ENCODE data around the gene ITGB5.

The ITGB5 gene

DNA sequence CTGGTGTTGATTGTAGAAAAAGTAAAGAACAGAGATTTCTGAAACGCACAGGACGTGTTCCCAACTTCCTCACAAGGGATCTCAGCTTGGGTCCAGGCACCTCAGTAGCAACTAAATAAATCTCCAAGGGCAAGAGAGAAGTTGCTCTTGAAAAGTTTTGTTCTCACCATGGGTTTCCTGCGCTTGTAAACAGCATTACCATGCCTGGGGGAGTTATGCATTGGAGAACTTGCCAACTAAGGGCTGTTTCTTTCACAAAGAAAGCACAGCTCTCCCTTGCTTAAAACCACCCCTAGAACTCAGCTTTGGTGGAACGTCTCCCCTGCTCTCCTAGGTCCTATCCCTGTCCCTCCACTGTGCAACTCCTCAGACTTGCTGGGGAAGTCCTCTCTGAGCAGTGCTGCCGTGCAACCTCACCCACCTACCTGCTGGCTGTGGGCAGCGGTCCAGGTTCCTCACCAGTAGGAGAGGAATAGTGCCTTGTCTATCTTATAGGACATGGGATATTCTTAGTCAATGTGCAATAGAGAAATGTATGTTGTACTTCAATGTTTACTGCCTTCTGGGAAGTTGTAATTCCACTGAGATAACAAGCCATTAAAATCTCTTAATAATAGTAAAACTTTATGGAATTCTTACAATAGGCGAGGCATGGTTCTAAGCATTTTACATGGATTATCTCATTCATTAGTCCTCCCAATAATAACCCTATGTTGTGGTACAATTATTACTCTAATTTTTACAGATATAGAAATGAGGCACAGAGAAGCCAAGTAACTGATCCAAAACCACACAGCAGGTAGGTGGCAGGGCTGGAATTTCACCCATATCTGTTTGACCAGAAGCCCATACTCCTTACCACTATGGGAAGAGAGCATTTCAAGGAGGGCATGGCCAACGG, 105.4 kb downstream of the ITGB5 start:
- DNase-seq, result no peak

DNA sequence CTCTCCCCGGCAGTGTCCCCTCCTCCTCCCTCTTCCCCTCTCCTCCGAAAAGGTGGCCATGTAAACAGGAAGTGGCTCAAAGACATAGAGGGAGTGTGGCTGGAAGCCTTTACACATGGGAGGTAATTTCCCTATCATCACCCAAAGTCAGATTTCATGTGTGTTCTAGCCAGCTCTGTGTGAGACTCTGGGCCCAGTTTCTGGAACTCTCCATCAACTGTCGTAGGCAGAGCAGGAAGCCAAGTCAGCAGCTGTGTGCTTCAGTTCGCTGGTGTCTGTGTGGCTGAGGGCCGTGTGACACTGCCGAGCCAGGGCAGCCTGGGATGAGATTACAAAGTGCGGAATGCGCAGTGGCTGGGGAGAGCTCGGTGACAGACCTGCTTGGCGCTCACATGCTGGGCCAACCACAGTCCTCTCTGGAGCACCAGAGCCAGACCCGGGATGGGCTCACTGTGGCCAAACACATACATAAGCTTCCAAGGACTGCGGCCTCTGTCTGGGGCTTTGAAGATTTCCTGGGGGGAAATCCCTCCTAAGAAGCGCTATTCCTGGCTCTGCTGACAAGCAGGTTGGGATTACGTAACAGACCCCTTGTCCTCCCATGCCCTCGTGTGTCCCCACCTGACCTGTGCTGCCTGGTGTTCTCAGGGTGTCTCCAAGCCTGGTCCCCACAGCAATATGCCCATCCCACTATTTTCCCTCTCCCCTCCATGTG, 106.2 kb downstream of the ITGB5 start:
- no peak for DNase-seq

GRCh38 chr3:124780356-124780755, 106.8 kb downstream of the ITGB5 start:
- no peak for DNase-seq

GRCh38 chr3:124779751-124780191, 107.4 kb downstream of the ITGB5 start:
- no peak for DNase-seq

DNA sequence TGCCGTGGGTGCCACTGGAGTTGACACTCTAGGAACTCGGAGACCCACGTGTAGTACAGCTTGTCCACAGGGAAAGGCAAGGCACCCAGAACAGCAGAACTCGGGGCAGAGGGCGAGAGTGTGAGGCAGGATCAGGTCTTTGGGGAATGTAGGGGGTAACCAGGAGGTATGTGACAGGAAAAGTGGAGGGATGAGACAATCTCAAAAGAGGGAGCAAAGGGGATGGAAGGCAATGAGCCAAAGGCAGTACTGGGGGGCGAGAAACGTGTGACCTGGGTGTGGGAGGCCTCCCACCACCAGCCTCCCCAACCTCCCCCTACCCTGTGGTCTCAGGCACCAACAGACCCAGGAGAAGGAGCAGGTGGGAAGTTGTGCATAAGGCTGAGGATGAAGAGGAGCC, 108.0 kb downstream of the ITGB5 start:
- no peak for DNase-seq

GRCh38 chr3:124777762-124778470, 109.2 kb downstream of the ITGB5 start:
- no peak for DNase-seq

DNA sequence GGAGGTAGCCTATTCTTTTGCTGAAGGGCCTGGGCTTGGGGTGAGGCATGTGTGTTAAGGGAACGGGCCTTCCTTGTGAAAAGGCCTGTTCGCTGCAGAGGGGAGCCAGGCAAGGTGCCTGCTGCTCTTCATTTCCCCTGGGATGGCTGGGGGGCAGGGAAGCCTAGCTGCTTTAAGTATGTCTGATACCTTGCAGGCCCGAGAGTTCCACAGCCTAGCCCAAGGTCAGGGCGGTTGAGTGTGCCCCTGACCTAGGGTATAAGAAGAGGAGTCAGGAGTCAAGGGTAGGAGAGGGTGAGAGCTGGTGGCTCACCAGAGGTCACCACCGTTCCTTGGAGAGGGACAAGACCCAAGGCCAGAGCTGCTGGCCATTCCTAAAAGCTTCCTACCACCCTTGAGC, 110.3 kb downstream of the ITGB5 start:
- DNase-seq, result no peak

GRCh38 chr3:124775877-124776276, 111.3 kb downstream of the ITGB5 start:
- DNase-seq, result no peak

- DNase-seq, result no peak
Measured at GRCh38 chr3:124774841-124775402, 112.2 kb downstream of the ITGB5 start.

- DNase-seq, result no peak
Measured at GRCh38 chr3:124774327-124774718, 112.8 kb downstream of the ITGB5 start.

- no peak for DNase-seq
Measured at GRCh38 chr3:124773351-124774326, 113.5 kb downstream of the ITGB5 start.

- DNase-seq, result no peak
Measured at GRCh38 chr3:124772081-124772831, 114.9 kb downstream of the ITGB5 start.

DNA sequence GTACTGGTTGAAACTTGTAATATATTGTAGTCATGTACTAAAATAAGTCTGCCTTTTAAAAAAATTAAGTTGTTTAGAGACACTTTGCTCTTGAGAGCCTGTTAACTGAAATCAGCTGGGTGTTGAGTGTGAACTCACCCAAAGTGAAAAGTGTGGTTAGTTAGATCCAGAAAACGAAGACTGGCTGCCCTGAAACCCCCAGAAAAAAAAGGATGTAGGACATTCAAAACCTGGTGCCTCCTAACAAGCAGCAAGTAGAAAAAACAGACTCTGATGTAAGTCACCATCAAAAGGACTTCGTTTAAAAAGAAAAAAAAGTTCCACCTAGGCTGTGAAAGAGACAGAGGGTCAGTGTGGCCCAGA, 116.1 kb downstream of the ITGB5 start:
- DNase-seq, result no peak

DNA sequence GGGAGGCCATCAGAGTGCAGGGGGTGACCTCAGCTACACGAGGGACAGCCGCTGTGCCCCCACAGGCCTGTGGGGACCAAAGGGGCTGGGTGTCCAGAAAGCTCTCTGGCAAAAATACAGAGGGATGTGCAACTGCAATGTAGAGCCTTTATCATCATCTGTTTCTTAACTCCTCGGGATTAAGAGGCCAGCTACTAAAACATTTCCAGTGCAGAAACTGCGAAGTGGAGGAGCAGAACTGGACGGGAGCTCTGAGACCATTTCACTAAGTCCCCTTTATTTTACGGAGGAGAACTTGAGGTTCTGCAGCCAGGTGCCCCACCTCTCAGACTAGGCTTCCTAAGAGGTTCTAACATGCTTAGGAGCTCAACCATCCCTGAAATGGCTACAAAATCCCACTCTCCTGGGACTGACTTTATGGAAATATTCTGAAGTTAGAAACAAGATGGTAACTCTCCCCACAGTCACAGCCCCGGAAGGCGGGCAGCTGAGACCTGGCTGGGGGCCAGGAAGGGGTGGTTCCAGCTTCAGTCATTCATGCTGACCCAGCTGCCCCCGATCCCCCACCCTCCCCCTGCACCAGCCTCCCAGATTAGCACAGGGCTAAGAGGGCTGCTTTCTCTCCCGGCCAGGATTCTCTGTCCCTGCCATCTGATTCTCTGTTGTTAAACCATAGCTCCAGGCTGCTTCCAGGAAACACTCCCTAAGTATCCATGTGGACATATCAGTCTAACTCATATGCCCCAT, 116.7 kb downstream of the ITGB5 start:
- no peak for DNase-seq

DNA sequence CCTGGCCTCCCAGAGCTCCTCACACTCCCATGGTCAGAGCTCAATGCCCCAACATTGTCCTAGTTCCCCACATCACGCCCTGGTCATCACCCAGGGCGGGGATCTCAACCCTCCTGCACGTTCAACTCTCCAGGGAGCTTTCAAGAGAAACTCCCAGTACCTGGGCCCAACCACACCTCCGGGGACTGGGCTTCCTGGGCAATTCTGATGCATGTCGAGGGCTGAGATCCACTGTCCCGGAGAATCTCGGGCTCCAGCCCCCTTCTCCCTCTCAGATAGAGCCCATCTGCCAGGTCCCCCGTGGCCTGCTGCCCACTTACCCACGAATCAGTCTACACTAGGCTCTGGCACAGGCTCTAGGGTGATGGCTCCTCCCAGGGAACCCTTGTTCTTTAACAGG, 117.7 kb downstream of the ITGB5 start:
- no peak for DNase-seq

DNA sequence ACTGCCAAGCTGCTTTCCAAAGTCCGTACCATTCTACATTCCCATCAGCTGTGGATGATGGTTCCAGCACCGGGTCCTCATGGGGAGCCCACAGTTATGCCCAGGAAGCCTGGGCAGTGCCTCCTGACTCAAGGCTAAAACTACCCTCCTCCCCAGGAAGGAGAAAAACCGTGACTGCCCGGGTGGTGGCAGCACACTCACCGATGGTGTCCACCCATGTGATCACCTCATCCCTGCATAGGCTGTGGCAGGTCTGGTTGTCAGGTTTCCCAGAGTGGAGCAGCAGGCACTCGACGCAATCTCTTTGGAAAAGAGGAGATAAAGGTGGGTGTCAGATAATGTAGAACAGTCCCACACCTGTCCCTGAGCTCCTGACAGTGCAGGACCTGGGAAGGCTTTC, 118.4 kb downstream of the ITGB5 start:
- no peak for DNase-seq

- no peak for DNase-seq
Measured at GRCh38 chr3:124767691-124768090, 119.5 kb downstream of the ITGB5 start.

GRCh38 chr3:124767264-124767663, 119.9 kb downstream of the ITGB5 start:
- DNase-seq, result no peak

DNA sequence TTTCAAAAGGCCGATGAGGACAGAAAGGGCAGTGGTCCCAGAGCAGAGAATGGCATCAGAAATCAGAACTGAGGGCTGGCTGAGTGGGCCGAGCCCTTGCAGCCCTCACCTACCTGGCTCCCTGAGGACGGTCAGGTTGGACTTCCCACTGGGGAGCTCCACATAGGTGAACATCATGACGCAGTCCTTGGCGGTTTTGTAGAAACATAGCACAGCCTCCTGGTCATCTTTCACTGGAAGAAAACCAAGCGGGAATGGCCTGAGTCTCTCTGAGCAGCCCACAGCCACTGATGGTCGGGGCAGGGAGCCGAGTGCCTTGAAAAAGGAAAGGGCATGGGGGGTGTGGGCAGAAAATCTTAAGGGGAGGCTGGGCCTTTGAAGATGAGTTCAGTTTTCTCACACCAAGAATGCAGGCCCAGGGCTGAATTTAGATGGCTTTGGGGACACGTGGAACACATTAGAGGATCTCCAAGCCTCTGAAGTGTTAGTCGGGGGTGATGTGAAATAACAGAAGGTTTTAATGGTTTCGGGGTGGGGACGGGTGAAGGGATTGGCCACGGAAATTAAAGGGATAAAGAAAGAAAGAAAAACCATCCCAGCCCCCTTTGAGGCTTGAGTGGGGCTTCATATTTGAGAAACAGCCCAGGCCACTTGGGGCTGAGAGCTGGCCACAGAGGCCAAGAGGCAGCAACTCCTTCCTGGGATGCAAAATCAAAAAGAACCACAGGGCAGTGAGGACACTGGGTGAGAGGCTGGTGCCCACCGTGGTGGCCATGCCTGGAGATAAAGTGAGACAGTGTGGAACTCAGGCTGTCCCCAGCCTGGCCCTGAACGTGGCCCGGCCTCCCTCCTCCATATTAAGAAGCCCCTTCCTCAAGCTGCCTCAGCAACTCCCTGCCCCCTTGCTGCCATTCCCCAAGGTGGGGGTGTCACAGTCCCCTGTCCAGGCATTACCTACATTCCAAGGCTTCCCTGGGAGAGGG, 120.8 kb downstream of the ITGB5 start:
- no peak for DNase-seq
